Measurements from ENCODE around the gene TRIM7. TPM values are rescaled to one million over a fixed set of nuclear protein-coding genes. Genes with fewer than 3 reads are reported as not detected.

The TRIM7 gene
- total and polyA plus RNA-seq, 9 of the 15 experiments (the other 6 are each of a cell fraction or from before 2014, with no cell fraction given), result 2.6 to 14.9 (median 8.9) TPM

DNA sequence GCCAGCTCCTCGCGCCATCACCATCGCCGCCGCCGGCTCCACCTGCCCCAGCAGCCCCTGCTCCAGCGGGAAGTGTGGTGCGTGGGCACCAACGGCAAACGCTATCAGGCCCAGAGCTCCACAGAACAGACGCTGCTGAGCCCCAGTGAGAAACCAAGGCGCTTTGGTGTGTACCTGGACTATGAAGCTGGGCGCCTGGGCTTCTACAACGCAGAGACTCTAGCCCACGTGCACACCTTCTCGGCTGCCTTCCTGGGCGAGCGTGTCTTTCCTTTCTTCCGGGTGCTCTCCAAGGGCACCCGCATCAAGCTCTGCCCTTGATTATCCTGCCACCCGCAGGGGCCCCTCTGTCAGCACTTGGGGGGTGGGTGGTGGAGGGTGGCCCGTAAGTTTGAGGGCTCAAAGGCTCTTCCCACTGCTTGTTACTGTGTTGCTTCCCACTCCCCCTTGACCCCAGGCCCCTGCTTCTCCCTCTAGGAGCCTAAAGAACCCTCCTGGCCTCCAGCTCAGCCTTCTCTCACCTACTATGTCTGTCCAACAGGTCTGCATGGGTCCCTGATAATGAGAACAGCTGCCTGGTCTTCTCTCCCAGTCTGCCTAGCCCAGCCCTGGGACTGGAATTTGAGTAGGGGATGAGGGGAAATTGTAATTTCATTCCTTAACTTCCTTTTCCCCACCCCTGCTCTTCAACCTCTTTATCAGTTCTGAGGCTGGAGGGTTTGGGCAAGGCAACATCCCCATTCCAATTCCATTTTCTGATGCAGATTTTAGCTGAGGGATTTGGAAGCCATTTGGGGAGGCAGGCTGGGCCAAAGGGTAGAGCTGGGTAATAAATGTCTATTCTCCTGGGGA, 29.7 kb upstream of the TRIM7 start (continued):
- TF ChIP-seq GTF2F1 (IDR thresholded peaks at IDR 0.05; ENCODE audit: low read depth, low read length), result no peak
- TF ChIP-seq, protein P1, sequence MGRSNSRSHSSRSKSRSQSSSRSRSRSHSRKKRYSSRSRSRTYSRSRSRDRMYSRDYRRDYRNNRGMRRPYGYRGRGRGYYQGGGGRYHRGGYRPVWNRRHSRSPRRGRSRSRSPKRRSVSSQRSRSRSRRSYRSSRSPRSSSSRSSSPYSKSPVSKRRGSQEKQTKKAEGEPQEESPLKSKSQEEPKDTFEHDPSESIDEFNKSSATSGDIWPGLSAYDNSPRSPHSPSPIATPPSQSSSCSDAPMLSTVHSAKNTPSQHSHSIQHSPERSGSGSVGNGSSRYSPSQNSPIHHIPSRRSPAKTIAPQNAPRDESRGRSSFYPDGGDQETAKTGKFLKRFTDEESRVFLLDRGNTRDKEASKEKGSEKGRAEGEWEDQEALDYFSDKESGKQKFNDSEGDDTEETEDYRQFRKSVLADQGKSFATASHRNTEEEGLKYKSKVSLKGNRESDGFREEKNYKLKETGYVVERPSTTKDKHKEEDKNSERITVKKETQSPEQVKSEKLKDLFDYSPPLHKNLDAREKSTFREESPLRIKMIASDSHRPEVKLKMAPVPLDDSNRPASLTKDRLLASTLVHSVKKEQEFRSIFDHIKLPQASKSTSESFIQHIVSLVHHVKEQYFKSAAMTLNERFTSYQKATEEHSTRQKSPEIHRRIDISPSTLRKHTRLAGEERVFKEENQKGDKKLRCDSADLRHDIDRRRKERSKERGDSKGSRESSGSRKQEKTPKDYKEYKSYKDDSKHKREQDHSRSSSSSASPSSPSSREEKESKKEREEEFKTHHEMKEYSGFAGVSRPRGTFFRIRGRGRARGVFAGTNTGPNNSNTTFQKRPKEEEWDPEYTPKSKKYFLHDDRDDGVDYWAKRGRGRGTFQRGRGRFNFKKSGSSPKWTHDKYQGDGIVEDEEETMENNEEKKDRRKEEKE (IDR thresholded peaks at IDR 0.05; ENCODE audit: borderline replicate concordance in 1 of 2, control insufficient read depth in 1 of 2, low read depth in 2 of 2, low read length in 1 of 2), result no peak
- TF ChIP-seq, protein P2, sequence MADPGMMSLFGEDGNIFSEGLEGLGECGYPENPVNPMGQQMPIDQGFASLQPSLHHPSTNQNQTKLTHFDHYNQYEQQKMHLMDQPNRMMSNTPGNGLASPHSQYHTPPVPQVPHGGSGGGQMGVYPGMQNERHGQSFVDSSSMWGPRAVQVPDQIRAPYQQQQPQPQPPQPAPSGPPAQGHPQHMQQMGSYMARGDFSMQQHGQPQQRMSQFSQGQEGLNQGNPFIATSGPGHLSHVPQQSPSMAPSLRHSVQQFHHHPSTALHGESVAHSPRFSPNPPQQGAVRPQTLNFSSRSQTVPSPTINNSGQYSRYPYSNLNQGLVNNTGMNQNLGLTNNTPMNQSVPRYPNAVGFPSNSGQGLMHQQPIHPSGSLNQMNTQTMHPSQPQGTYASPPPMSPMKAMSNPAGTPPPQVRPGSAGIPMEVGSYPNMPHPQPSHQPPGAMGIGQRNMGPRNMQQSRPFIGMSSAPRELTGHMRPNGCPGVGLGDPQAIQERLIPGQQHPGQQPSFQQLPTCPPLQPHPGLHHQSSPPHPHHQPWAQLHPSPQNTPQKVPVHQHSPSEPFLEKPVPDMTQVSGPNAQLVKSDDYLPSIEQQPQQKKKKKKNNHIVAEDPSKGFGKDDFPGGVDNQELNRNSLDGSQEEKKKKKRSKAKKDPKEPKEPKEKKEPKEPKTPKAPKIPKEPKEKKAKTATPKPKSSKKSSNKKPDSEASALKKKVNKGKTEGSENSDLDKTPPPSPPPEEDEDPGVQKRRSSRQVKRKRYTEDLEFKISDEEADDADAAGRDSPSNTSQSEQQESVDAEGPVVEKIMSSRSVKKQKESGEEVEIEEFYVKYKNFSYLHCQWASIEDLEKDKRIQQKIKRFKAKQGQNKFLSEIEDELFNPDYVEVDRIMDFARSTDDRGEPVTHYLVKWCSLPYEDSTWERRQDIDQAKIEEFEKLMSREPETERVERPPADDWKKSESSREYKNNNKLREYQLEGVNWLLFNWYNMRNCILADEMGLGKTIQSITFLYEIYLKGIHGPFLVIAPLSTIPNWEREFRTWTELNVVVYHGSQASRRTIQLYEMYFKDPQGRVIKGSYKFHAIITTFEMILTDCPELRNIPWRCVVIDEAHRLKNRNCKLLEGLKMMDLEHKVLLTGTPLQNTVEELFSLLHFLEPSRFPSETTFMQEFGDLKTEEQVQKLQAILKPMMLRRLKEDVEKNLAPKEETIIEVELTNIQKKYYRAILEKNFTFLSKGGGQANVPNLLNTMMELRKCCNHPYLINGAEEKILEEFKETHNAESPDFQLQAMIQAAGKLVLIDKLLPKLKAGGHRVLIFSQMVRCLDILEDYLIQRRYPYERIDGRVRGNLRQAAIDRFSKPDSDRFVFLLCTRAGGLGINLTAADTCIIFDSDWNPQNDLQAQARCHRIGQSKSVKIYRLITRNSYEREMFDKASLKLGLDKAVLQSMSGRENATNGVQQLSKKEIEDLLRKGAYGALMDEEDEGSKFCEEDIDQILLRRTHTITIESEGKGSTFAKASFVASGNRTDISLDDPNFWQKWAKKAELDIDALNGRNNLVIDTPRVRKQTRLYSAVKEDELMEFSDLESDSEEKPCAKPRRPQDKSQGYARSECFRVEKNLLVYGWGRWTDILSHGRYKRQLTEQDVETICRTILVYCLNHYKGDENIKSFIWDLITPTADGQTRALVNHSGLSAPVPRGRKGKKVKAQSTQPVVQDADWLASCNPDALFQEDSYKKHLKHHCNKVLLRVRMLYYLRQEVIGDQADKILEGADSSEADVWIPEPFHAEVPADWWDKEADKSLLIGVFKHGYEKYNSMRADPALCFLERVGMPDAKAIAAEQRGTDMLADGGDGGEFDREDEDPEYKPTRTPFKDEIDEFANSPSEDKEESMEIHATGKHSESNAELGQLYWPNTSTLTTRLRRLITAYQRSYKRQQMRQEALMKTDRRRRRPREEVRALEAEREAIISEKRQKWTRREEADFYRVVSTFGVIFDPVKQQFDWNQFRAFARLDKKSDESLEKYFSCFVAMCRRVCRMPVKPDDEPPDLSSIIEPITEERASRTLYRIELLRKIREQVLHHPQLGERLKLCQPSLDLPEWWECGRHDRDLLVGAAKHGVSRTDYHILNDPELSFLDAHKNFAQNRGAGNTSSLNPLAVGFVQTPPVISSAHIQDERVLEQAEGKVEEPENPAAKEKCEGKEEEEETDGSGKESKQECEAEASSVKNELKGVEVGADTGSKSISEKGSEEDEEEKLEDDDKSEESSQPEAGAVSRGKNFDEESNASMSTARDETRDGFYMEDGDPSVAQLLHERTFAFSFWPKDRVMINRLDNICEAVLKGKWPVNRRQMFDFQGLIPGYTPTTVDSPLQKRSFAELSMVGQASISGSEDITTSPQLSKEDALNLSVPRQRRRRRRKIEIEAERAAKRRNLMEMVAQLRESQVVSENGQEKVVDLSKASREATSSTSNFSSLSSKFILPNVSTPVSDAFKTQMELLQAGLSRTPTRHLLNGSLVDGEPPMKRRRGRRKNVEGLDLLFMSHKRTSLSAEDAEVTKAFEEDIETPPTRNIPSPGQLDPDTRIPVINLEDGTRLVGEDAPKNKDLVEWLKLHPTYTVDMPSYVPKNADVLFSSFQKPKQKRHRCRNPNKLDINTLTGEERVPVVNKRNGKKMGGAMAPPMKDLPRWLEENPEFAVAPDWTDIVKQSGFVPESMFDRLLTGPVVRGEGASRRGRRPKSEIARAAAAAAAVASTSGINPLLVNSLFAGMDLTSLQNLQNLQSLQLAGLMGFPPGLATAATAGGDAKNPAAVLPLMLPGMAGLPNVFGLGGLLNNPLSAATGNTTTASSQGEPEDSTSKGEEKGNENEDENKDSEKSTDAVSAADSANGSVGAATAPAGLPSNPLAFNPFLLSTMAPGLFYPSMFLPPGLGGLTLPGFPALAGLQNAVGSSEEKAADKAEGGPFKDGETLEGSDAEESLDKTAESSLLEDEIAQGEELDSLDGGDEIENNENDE (IDR thresholded peaks at IDR 0.05; ENCODE audit: low read depth, low read length), result no peak
- no peak for TF ChIP-seq TARDBP (IDR thresholded peaks at IDR 0.05)
- no peak for TF ChIP-seq ZNF77 (CRISPR knock-in tag; IDR thresholded peaks at IDR 0.05)
- TF ChIP-seq, protein P3, sequence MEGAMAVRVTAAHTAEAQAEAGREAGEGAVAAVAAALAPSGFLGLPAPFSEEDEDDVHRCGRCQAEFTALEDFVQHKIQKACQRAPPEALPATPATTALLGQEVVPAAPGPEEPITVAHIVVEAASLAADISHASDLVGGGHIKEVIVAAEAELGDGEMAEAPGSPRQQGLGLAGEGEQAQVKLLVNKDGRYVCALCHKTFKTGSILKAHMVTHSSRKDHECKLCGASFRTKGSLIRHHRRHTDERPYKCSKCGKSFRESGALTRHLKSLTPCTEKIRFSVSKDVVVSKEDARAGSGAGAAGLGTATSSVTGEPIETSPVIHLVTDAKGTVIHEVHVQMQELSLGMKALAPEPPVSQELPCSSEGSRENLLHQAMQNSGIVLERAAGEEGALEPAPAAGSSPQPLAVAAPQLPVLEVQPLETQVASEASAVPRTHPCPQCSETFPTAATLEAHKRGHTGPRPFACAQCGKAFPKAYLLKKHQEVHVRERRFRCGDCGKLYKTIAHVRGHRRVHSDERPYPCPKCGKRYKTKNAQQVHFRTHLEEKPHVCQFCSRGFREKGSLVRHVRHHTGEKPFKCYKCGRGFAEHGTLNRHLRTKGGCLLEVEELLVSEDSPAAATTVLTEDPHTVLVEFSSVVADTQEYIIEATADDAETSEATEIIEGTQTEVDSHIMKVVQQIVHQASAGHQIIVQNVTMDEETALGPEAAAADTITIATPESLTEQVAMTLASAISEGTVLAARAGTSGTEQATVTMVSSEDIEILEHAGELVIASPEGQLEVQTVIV (CRISPR knock-in tag; IDR thresholded peaks at IDR 0.05; ENCODE audit: borderline replicate concordance), result no peak
- TF ChIP-seq ZNF830 (CRISPR knock-in tag; IDR thresholded peaks at IDR 0.05), result 0 out of 2 replicates have a peak, but pooled peaks have one; percentile 18
- no peak for TF ChIP-seq ZNF140 (CRISPR knock-in tag; IDR thresholded peaks at IDR 0.05)
- TF ChIP-seq HNRNPUL1 (IDR thresholded peaks at IDR 0.05; ENCODE audit: low read length), result no peak
